ENCODE results near the gene SBK3.

Gene SBK3

DNA sequence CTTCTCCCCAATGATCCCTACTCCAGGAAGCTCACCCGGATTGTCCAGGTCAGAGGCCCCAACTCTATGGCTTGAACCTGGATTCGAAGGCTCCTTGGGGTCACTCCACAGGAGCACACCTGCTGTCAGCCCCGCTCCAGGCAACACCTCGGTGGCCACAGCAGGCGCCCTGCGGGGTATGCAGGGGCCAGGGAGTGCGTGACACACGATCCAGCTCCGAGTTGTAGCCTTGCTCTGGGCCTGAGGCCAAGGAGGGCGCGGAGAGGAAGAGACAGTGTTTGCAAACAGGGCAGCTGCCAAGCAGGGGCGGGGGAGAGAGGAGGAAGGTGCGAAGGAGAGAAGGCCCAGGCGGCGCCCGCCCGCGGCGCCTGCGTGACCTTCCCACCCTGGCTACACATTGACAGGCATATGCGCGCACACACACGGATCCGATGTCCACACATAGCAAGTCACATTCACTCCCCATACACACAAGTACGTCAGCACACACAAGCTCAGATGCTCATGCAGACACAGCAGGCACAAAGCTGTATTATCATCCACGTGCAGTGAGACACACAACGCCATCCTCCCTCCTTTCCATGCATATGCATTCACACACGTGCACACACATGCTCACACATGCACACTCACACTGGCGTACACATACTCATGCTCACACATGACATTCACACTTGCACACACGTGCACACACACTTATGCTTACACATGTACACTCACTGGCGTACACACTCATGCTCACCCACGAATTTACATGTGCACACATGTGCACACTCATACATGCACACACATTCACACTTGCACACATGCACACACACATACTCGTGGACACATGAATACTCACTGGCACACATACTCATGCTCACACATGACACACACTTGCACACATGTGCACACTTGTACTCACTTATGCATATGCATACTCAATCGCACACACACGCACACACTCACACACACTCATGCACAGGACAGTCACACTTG lies 18.8 kb downstream of the SBK3 start (continued):
- TF ChIP-seq, protein P1, sequence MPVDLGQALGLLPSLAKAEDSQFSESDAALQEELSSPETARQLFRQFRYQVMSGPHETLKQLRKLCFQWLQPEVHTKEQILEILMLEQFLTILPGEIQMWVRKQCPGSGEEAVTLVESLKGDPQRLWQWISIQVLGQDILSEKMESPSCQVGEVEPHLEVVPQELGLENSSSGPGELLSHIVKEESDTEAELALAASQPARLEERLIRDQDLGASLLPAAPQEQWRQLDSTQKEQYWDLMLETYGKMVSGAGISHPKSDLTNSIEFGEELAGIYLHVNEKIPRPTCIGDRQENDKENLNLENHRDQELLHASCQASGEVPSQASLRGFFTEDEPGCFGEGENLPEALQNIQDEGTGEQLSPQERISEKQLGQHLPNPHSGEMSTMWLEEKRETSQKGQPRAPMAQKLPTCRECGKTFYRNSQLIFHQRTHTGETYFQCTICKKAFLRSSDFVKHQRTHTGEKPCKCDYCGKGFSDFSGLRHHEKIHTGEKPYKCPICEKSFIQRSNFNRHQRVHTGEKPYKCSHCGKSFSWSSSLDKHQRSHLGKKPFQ (tag by site-specific recombination; IDR thresholded peaks at IDR 0.05), result peak; percentile 95
- TF ChIP-seq ZNF138 (tag by site-specific recombination; IDR thresholded peaks at IDR 0.05; ENCODE audit: borderline replicate concordance) (no peak), ZIC2 (tag by site-specific recombination; IDR thresholded peaks at IDR 0.05) (peak; percentile 97), ZNF10 (tag by site-specific recombination; IDR thresholded peaks at IDR 0.05) (0 out of 2 replicates have a peak, but pooled peaks have one; percentile 16), ZNF155 (tag by site-specific recombination; IDR thresholded peaks at IDR 0.05) (no peak), ZNF416 (tag by site-specific recombination; IDR thresholded peaks at IDR 0.05) (no peak), ZNF555 (tag by site-specific recombination; conservative IDR thresholded peaks at IDR 0.05) (no peak), ZSCAN16 (tag by site-specific recombination; IDR thresholded peaks at IDR 0.05) (no peak), ZNF549 (tag by site-specific recombination; IDR thresholded peaks at IDR 0.05) (no peak), ZNF2 (tag by site-specific recombination; IDR thresholded peaks at IDR 0.05) (peak; percentile 59; the same call in 1 of the 2 replicates), ZBTB1 (tag by site-specific recombination; IDR thresholded peaks at IDR 0.05) (no peak), ZNF404 (tag by site-specific recombination; IDR thresholded peaks at IDR 0.05) (no peak), ZSCAN23 (tag by site-specific recombination; IDR thresholded peaks at IDR 0.05) (no peak), SP7 (tag by site-specific recombination; IDR thresholded peaks at IDR 0.05) (peak; percentile 66; the same call in 1 of the 2 replicates), ZNF747 (tag by site-specific recombination; IDR thresholded peaks at IDR 0.05) (no peak), ZSCAN30 (tag by site-specific recombination; IDR thresholded peaks at IDR 0.05) (no peak), HOXD13 (CRISPR knock-in tag; IDR thresholded peaks at IDR 0.05; ENCODE audit: borderline replicate concordance) (peak; percentile 78; the same call in 1 of the 2 replicates), ZNF514 (tag by site-specific recombination; IDR thresholded peaks at IDR 0.05) (no peak)
- TF ChIP-seq, protein P2, sequence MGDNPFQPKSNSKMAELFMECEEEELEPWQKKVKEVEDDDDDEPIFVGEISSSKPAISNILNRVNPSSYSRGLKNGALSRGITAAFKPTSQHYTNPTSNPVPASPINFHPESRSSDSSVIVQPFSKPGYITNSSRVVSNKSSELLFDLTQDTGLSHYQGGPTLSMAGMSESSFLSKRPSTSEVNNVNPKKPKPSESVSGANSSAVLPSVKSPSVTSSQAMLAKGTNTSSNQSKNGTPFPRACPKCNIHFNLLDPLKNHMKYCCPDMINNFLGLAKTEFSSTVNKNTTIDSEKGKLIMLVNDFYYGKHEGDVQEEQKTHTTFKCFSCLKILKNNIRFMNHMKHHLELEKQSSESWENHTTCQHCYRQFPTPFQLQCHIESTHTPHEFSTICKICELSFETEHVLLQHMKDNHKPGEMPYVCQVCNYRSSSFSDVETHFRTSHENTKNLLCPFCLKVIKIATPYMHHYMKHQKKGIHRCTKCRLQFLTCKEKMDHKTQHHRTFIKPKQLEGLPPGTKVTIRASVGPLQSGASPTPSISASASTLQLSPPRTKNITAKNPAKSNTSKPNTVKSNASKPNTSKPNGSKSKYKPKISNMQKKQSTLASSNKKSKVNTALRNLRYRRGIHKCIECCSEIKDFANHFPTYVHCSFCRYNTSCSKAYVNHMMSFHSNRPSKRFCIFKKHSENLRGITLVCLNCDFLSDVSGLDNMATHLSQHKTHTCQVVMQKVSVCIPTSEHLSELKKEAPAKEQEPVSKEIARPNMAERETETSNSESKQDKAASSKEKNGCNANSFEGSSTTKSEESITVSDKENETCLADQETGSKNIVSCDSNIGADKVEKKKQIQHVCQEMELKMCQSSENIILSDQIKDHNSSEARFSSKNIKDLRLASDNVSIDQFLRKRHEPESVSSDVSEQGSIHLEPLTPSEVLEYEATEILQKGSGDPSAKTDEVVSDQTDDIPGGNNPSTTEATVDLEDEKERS (tag by site-specific recombination; IDR thresholded peaks at IDR 0.05), result no peak
- TF ChIP-seq, protein P3, sequence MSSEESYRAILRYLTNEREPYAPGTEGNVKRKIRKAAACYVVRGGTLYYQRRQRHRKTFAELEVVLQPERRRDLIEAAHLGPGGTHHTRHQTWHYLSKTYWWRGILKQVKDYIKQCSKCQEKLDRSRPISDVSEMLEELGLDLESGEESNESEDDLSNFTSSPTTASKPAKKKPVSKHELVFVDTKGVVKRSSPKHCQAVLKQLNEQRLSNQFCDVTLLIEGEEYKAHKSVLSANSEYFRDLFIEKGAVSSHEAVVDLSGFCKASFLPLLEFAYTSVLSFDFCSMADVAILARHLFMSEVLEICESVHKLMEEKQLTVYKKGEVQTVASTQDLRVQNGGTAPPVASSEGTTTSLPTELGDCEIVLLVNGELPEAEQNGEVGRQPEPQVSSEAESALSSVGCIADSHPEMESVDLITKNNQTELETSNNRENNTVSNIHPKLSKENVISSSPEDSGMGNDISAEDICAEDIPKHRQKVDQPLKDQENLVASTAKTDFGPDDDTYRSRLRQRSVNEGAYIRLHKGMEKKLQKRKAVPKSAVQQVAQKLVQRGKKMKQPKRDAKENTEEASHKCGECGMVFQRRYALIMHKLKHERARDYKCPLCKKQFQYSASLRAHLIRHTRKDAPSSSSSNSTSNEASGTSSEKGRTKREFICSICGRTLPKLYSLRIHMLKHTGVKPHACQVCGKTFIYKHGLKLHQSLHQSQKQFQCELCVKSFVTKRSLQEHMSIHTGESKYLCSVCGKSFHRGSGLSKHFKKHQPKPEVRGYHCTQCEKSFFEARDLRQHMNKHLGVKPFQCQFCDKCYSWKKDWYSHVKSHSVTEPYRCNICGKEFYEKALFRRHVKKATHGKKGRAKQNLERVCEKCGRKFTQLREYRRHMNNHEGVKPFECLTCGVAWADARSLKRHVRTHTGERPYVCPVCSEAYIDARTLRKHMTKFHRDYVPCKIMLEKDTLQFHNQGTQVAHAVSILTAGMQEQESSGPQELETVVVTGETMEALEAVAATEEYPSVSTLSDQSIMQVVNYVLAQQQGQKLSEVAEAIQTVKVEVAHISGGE (tag by site-specific recombination; conservative IDR thresholded peaks at IDR 0.05; ENCODE audit: low read depth), result no peak
- TF ChIP-seq, protein P4, sequence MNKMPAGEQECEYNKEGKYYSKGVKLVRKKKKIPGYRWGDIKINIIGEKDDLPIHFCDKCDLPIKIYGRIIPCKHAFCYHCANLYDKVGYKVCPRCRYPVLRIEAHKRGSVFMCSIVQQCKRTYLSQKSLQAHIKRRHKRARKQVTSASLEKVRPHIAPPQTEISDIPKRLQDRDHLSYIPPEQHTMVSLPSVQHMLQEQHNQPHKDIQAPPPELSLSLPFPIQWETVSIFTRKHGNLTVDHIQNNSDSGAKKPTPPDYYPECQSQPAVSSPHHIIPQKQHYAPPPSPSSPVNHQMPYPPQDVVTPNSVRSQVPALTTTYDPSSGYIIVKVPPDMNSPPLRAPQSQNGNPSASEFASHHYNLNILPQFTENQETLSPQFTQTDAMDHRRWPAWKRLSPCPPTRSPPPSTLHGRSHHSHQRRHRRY (tag by site-specific recombination; IDR thresholded peaks at IDR 0.05), result no peak
- TF ChIP-seq, protein P5, sequence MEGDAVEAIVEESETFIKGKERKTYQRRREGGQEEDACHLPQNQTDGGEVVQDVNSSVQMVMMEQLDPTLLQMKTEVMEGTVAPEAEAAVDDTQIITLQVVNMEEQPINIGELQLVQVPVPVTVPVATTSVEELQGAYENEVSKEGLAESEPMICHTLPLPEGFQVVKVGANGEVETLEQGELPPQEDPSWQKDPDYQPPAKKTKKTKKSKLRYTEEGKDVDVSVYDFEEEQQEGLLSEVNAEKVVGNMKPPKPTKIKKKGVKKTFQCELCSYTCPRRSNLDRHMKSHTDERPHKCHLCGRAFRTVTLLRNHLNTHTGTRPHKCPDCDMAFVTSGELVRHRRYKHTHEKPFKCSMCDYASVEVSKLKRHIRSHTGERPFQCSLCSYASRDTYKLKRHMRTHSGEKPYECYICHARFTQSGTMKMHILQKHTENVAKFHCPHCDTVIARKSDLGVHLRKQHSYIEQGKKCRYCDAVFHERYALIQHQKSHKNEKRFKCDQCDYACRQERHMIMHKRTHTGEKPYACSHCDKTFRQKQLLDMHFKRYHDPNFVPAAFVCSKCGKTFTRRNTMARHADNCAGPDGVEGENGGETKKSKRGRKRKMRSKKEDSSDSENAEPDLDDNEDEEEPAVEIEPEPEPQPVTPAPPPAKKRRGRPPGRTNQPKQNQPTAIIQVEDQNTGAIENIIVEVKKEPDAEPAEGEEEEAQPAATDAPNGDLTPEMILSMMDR (tag by site-specific recombination; IDR thresholded peaks at IDR 0.05), result no peak
- TF ChIP-seq, protein P6, sequence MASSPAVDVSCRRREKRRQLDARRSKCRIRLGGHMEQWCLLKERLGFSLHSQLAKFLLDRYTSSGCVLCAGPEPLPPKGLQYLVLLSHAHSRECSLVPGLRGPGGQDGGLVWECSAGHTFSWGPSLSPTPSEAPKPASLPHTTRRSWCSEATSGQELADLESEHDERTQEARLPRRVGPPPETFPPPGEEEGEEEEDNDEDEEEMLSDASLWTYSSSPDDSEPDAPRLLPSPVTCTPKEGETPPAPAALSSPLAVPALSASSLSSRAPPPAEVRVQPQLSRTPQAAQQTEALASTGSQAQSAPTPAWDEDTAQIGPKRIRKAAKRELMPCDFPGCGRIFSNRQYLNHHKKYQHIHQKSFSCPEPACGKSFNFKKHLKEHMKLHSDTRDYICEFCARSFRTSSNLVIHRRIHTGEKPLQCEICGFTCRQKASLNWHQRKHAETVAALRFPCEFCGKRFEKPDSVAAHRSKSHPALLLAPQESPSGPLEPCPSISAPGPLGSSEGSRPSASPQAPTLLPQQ (tag by site-specific recombination; IDR thresholded peaks at IDR 0.05), result no peak
- TF ChIP-seq, protein P7, sequence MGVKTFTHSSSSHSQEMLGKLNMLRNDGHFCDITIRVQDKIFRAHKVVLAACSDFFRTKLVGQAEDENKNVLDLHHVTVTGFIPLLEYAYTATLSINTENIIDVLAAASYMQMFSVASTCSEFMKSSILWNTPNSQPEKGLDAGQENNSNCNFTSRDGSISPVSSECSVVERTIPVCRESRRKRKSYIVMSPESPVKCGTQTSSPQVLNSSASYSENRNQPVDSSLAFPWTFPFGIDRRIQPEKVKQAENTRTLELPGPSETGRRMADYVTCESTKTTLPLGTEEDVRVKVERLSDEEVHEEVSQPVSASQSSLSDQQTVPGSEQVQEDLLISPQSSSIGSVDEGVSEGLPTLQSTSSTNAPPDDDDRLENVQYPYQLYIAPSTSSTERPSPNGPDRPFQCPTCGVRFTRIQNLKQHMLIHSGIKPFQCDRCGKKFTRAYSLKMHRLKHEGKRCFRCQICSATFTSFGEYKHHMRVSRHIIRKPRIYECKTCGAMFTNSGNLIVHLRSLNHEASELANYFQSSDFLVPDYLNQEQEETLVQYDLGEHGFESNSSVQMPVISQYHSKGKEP (tag by site-specific recombination; IDR thresholded peaks at IDR 0.05), result no peak
